ENCODE results near the gene ELK1. TPM values are rescaled to one million over a fixed set of nuclear protein-coding genes. Genes with fewer than 3 reads are reported as not detected.

The ELK1 gene
- total RNA-seq, 1 donor from 2014 or later = 21.3 TPM

DNA sequence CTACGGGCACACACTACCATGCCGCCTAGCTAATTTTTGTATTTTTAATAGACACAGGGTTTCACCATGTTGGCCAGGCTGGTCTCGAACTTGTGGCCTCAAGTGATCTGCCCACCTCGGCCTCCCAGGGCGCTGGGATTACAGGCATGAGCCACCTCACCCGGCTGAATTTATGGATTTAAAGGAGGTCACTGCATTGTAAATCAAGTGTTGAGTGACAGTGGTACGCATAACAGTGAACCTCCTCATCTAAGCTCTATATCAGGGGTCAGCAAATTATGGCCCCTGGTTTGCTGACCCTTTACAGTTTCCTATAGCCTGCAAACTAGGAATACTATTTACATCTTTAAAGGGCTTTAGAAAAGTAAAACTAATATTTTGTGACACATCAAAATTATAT, 11.2 kb upstream of the ELK1 start:
- Histone ChIP-seq H3K27ac (replicated peaks) (no peak overlapping the region), H3K27me3 (ENCODE audit: low read depth) (no peaks in the 10 kb centered on the region), H3K4me1 (peaks cover 9% of the 10 kb centered on the region), H3K9me3 (replicated peaks) (no peaks in the 10 kb centered on the region), H3K36me3 (peaks cover 10% of the 10 kb centered on the region), H3K4me3 (no peak overlapping the region)
- DNase-seq = no peak
- intact Hi-C loops (cut with micrococcal nuclease) = no loop called here
- TF ChIP-seq CTCF (IDR thresholded peaks at IDR 0.05; ENCODE audit: borderline replicate concordance) = no peak

DNA sequence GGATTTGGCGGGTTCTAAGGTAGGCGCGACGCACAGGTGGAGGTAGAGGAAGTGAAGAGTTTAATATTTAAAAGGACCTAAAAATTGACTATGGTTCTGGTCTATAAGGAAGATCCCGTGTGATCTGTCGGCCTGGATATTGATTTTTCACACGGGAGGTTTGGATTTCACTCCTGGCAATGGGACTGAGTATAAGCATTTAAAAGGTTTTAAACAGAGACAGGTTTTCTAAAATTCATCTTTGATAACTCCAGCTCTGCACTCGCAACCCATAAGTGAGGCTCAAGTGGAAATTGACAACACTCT, 9.0 kb upstream of the ELK1 start:
- Histone ChIP-seq H3K36me3 (peaks cover 24% of the 10 kb centered on the region), H3K4me3 (peak overlapping the region; percentile 75), H3K27ac (replicated peaks) (peak overlapping the region; percentile 95), H3K9me3 (replicated peaks) (no peaks in the 10 kb centered on the region), H3K27me3 (ENCODE audit: low read depth) (no peaks in the 10 kb centered on the region), H3K4me1 (peaks cover 9% of the 10 kb centered on the region)
- DNase-seq = no peak
- TF ChIP-seq CTCF (IDR thresholded peaks at IDR 0.05; ENCODE audit: borderline replicate concordance) = no peak
- intact Hi-C loops (cut with micrococcal nuclease) = no loop called here

GRCh38 chrX:47658684-47659420, 8.5 kb upstream of the ELK1 start, which contains the start of gene UXT:
TSS of gene UXT (minus strand) at chrX:47659180. CDS start at chrX:47658927, 253 bp downstream.
- no peaks in the 10 kb centered on the region for H3K9me3 ChIP-seq (replicated peaks)
- no peak for TF ChIP-seq CTCF (IDR thresholded peaks at IDR 0.05; ENCODE audit: borderline replicate concordance)
- H3K27ac ChIP-seq (replicated peaks) = peak within 1 kb of the TSS; percentile 95
- peaks cover 9% of the 10 kb centered on the region for H3K4me1 ChIP-seq
- H3K36me3 ChIP-seq = peaks cover 24% of the 10 kb centered on the region
- H3K4me3 ChIP-seq = peak within 1 kb of the TSS; percentile 75
- peak; percentile 91 for DNase-seq
- intact Hi-C loops (cut with micrococcal nuclease) = no loop called here
- H3K27me3 ChIP-seq (ENCODE audit: low read depth) = no peaks in the 10 kb centered on the region

- intact Hi-C loops (cut with micrococcal nuclease) = no loop called here
- Histone ChIP-seq H3K9me3 (replicated peaks) (no peaks in the 10 kb centered on the region), H3K4me1 (peaks cover 9% of the 10 kb centered on the region), H3K27me3 (ENCODE audit: low read depth) (no peaks in the 10 kb centered on the region), H3K27ac (replicated peaks) (peak overlapping the region; percentile 95), H3K36me3 (peaks cover 24% of the 10 kb centered on the region), H3K4me3 (peak overlapping the region; percentile 75)
- TF ChIP-seq CTCF (IDR thresholded peaks at IDR 0.05; ENCODE audit: borderline replicate concordance) = no peak
- no peak for DNase-seq
Observed at GRCh38 chrX:47658301-47658683, 7.9 kb upstream of the ELK1 start.

- intact Hi-C loops (cut with micrococcal nuclease) = no loop called here
- Histone ChIP-seq H3K9me3 (replicated peaks) (no peaks in the 10 kb centered on the region), H3K4me1 (peaks cover 14% of the 10 kb centered on the region), H3K27me3 (ENCODE audit: low read depth) (no peaks in the 10 kb centered on the region), H3K36me3 (peaks cover 11% of the 10 kb centered on the region), H3K27ac (replicated peaks) (peak overlapping the region; percentile 86), H3K4me3 (peak overlapping the region; percentile 76)
- DNase-seq = no peak
- TF ChIP-seq CTCF (IDR thresholded peaks at IDR 0.05; ENCODE audit: borderline replicate concordance) = no peak
Observed at GRCh38 chrX:47651043-47651905, 911 bp upstream of the ELK1 start.

Data from left ventricle myocardium inferior (tissue), 1 donor.